EH (cell line): Measurements from ENCODE around the gene KRT24.

Experiments
- DNase-seq: peaks from one replicate; pipeline ENCODE4 v3.0.0-alpha.2; 2015; ENCODE audit warnings: low read depth

Gene KRT24

DNA sequence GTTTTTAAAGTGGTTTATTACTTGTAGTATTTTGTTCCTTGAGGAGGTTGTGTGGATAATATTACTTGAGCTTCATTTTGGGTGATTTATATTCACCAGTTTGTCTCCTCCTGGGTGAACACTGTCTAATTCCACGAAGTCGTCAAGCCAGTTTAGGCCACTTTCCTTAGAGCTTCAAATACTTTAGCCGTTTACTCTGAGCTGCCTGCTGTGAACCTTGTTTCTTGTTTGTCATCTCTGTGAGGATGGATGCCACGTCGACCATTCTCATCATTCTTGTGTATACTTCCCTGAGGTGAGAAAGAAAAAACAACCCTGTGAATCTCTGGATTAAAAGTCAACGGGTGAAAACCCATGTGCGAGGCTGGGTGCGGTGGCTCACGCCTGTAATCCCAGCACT is 9.0 kb downstream of the KRT24 start:
- DNase-seq = no peak

DNA sequence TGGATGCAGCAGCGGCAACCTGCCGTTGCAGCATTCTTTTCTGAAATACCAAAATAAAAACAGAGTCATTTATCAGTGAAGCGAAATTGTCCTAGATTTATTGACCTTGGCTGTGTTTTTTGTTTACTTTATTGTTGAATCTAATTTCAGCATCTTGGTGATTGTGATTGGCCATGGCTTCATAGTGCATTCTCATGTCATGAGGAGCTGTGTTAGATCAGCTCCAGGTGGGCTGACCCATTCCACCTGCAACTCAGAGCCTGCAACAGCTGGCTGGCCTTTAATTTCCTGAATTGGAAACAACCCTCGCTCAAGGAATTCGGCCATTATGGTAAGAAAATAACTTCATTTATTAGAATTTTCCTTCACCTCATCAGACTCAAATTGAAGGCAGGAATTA is 16.4 kb downstream of the KRT24 start:
- no peak for DNase-seq

DNA sequence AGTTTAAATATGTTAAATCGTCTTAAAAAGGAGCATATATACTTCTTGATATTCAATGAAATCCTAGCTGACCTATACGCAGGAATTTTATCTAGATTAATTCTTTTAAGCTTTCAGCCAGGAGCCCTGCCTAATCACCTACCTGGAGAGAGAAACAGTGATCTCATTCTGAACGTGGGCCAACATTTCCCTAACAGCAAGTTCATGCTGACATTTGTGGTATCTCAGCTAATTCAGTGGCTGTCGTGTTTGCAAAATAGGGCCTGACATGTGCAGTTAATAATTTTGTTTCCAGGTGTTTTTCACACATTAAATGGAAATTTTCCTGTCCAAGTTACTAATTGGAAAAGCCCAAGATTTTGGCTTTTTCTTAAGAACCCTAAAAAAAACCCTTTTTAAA is 17.4 kb downstream of the KRT24 start:
- DNase-seq = no peak

DNA sequence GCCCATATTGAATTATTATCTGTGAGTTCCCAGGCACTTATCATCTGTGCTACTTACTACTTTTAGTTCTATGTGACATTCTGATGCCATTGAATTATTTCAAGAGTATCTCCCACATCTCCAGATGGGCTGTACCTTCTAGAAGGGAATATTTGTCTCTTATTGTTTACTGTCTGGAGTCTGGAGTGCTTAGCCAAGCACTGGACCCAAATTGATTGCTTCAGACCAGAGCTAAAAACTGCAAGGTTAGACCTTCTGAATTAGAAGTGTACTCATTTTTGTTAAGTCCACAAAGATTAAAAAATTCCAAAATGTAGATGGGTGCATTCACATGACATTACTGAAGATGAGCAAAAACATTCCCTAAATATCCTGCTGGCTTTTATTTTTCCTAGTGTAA is 22.6 kb downstream of the KRT24 start:
- DNase-seq = no peak

DNA sequence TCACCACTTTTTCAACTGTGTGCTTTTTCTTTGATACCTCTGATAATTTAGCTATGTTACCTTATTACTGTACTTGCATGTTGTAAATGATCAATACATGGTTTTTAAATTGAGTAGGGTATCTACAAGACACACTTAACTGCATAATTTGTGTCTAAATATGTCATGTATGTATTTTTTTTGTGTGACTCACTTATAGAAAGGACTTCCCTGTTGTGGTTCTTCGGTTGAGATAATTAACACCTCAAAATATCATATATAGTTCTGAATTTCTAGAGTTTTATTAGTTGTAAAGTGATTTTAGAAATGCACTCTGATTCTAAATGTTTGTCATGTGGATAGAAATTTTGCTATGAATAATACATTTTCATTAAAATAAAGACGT is 24.0 kb downstream of the KRT24 start:
- no peak for DNase-seq

DNA sequence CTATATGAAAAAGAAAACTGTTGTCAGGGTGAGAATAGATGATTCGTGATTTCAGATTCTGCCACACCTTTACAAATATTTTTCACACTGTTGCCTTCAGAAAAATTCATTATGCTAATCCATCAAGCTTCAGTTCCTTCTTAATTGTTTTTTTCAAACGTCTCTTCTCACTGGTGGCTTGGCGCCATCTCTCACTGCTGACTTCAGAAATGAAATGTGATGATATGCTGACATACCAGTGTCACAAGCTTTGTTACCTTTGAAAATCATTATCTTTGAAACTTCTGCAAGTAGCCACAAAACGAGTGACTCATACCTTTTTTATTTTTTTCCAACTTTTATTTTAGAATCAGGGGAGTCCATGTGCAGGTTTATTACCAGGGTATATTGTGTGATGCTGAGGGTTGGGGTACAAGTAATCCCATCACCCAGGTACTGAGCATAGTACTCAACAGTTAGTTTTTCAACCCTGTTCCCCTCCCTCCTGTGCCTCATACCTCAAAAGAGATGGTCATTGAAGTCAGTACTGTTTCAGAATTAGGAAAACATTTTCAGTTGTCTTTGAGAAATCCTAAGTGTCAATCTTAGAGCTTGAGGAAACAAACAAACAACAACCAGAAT is 24.5 kb downstream of the KRT24 start:
- DNase-seq = no peak

DNA sequence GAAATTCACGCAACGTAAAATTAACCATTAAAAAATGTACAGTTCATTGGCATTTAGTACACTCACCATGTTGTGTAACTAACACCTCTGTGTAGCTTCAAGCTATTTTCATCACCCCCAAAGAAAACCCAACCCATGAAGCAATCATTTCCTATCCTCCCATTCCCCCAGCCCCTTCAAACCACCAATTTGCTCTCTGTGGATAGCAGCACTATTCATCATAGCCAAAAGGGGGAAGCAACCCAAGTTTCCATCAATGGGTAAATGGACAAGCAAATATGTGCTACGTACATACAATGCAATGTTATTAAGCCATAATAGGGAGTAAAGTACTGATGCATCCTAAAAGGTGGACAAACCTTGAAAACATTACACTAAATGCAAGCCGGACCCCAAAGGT is 27.6 kb downstream of the KRT24 start:
- DNase-seq = no peak

DNA sequence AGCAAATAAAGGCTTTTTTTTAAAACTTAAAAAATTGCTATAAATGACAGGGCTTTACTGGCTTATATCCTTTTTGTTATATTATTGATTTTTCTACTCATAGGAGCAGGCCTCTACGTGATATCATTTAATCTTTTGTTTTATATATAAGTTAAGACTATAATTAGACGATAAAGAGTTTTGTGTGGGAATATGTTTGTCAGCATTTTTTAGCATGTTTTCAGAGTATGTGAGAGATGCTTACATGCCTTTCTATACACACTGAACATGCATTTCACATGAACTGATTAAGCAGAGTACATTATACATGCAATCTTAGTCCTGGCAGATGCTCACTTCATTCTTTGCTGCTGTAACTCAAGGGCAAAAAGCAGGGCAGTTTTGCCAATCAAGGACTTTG is 30.9 kb downstream of the KRT24 start:
- DNase-seq = no peak

DNA sequence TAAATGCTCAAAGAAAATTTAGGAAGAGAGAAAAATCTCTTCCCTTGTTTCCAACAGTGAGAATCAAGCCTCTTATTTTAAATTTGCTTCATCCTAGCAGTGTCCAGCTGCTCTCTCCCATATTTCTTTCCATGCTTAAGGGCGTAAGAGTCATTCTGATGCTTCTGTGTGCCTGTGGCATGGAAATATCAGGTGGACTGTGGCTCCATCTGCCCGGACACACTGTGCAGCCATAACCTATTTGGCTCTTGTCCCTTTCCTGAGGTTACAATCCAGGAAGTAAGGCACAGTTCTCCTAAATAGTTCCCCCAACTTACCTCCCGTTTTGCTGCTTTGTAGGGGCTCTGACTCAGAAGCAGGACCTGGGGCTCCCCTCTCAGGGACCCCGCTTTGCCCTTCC is 32.3 kb downstream of the KRT24 start:
- DNase-seq = no peak

DNA sequence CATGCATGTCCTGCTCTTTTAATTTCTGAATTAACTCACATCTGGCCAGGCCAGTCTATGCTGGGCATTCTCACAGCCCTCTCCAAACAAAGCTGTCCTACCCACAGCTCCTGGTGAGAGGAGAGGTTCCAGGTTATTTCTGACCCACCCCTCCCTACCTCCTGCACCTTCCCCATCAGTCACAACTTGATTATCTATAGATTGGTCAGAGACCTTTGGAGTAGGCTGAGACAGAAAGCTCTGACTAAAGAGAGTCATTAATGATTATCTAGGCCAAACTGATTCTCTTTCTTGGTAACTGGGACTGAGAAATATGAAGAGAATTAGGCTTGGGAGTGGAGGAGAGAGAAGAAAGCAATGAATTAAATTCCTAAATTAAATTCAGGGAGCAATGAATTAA is 37.2 kb downstream of the KRT24 start:
- DNase-seq = no peak

DNA sequence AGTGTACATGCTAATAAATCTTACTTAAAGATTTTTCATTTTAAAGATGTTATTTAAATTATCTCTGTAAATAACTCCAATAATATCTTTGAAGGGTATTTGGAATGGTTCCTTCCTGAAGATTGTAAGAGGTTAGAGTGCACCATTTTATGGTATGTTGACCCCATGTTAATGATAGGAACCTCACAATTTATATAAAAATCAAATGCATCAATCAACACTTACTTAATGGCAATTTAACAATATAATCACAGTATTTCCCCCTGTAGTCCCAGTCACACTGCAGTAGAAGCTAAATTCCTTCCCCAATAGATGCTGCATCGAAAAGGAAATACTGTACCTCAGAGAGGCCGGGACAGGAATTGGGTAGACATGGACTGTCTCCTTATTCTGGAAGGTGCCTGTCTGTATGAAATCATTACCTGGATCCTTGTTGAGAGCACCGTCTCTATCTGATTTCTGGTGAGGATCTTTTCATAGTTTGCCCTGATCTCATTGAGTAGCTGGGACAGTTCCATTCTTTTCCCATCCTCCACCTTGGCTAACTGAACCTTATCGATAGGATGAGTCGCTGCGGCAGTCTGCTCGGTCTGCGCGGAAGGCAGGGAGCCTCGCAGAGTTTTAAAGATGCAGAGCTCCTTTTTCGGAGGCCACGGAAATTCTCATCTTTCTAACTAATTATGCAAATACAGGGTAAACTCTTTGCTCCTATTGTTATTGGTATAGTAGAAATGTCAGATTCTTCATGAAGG is 38.8 kb downstream of the KRT24 start, which contains the start of gene KRT222:
KRT222 (minus strand) TSS at position 596 of the 752 bp plus-strand sequence; CDS start at position 518, 78 bp downstream.
- no peak for DNase-seq

DNA sequence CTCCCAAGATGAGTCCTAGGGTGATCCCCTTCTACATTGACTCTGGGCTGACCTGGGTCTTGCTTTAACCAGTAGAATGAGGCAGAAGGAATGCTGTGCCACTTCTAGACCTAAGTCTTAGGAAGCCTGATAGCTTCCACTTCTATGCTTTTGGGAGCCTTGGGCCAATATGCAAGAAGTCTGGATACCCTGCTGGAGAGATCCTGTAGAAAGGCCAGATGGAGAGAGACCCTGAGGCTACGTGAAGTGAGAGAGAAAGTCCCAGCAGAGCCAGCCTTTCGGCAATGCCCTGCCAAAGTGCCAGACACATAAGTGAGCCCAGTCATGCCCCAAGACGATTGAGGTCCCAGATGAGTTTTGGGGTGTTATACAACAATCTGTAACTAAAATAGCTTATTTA is 40.3 kb downstream of the KRT24 start:
- DNase-seq = no peak

DNA sequence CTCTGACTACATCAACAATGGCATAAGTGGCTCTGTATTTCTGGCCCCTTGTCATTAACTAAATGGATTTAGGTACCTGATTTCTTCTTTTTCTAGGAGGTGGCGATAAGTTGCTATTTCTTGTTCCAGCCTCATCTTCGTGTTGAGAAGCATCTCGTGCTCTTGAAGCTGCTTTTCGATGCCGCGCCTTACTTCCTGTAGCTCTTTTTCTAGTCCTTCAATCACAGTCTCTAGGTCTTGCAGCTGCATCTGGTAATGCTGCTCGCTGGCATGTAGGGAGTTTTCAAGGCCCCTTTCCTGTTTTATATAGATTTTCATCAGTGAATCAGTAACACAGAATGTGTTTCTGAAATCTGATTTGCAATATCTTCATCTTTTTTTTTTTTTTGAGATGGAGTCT is 43.6 kb downstream of the KRT24 start:
- no peak for DNase-seq

DNA sequence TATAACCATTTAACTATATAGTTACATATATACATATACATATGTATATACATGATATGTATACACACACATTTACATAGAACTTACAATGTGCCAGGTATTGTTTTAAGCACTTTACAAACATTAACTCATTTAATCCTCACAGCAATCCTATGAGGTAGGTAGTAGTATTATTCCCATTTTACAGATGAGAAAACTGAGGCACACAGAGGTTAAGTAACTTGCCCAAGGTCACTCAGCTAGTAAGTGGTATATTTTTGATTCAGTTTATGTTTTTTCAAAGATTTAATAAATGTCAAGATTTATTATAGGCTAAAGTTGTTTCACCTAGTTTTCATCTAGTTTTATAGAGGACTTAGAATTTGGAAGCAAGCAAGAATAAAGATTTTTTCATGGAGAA is 45.2 kb downstream of the KRT24 start:
- no peak for DNase-seq

DNA sequence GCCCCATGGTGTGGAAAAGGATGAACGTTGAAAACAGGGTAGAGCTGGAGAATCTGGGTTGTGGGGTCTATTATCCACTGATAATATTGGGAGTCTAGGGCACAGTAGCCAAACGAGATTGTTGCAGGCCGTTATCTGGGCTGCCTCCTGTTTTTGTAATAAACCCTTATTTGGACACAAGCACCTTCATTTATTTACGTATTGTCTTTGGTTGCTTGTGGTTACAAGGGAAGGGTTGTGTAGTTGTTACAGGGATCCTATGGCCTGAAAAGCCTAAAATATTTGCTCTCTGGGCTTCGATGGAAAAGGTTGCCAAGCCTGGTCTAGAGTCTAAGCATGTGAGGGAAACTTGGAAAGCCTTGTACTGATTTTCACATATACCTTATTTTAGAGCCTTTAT is 51.6 kb downstream of the KRT24 start:
- DNase-seq = no peak

DNA sequence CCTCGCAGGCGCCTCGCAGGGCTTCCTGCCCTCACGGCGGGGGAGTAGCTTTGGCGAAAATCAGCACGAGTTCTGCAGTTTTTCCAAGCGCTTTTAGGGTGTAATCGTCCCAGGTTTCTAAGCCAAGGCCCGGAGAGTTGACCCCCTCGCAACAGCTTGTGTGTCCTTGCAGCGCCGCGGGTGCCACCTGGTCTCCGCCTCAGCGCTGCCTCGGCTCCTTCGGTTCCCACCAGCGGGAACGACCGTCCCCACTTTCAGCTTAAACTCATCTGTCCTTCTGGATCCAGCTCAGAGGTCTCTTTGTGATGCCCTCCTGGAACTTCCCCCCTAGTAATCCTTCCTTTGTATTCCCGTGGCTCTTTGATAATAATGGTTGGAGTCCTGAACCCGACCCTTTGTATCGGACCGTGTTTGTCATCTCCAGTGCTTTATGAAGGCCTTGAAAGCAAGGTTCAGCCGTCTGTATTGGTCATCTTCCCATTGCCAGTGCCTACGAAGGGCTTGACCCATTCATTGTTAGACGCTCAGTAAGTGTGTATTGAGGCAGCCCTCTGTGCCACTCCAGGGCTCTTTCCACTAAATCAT is 55.1 kb downstream of the KRT24 start:
- DNase-seq = peak; percentile 35
